Gastrocnemius medialis (tissue), 4 donors: ENCODE measurements around the gene FOXO6. TPM values are rescaled to one million over a fixed set of nuclear protein-coding genes. Genes with fewer than 3 reads are reported as not detected.

Source experiments
- ATAC-seq, 2 donors: fragments of 150-250 bp; one replicate each; pipeline ENCODE4 v1.9.1; 2016
- DNase-seq, 2 donors: peaks; one replicate each; pipeline ENCODE4 v3.0.0-alpha.2; 2019
- H3K27ac ChIP-seq, 4 donors: fragments of 200-600 bp; sonication (generic); 1 replicate in 1 of 4; 2 replicates in 3 of 4; pipeline ENCODE4 v1.5.1; 2016 to 2018; ENCODE audit warnings: mild to moderate bottlenecking in 2 of 4, moderate library complexity in 1 of 4
- H3K27me3 ChIP-seq, 3 donors: fragments of 200-600 bp; sonication (generic) in 2 of 3; 1 replicate in 1 of 3; 2 replicates in 2 of 3; pipeline versions ENCODE4 v1.5.1 to v1.6.0; 2016 to 2019; ENCODE audit warnings: mild to moderate bottlenecking in 1 of 3, moderate library complexity in 1 of 3
- H3K36me3 ChIP-seq, 2 donors: fragments of 200-600 bp; sonication (generic) in 1 of 2; one replicate each; pipeline ENCODE4 v1.5.1; 2017 to 2018
- H3K4me1 ChIP-seq, 2 donors: fragments of 200-600 bp; sonication (generic) in 1 of 2; one replicate each; pipeline ENCODE4 v1.5.1; 2016 to 2017; ENCODE audit warnings: mild to moderate bottlenecking in 2 of 2
- H3K4me3 ChIP-seq, 4 donors: fragments of 200-600 bp; sonication (generic) in 3 of 4; 1 replicate in 1 of 4; 2 replicates in 3 of 4; pipeline ENCODE4 v1.5.1; 2016 to 2019; ENCODE audit warnings: mild to moderate bottlenecking in 2 of 4
- H3K9me3 ChIP-seq, 3 donors: fragments of 200-600 bp; sonication (generic) in 2 of 3; 1 replicate in 1 of 3; 2 replicates in 2 of 3; pipeline ENCODE4 v1.5.1; 2016 to 2019
- CTCF ChIP-seq, 5 experiments: fragments of 450-650 bp in 3 of 5; fragments of 200-600 bp in 2 of 5; sonication (generic) in 2 of 5; IDR thresholded peaks in 4 of 5; conservative IDR thresholded peaks in 1 of 5; 1 replicate in 4 of 5; 2 replicates in 1 of 5; pipeline ENCODE4 v1.5.1; 2016 to 2019; ENCODE audit warnings: antibody characterized with exemption in 5 of 5, mild to moderate bottlenecking in 3 of 5, moderate library complexity in 3 of 5
- POLR2A ChIP-seq, 2 donors: fragments of 450-650 bp; IDR thresholded peaks; one replicate each; pipeline ENCODE4 v1.6.1; 2017; ENCODE audit warnings: antibody characterized with exemption in 2 of 2, mild to moderate bottlenecking in 2 of 2, moderate library complexity in 2 of 2
- in situ Hi-C, 4 donors: fragments of 200-750 bp; cut with MboI; loops; one replicate each; pipeline versions ENCODE4 v1.15.0 to v1.8.0; 2017; ENCODE audit warnings: low sequenced_read_pairs in 4 of 4
- intact Hi-C: fragments of 100-400 bp; cut with DNase I; formaldehyde crosslinking; loops from one replicate; pipeline ENCODE4 v1.15.1; 2023; ENCODE audit warnings: low total_unique reads
- total RNA-seq, 4 donors: library from RNA; depleted of rRNA; stranded (reverse); fragments of >200 nt; gene quantifications; one replicate each; pipeline versions ENCODE4 v1.1.0 to v1.2.3, GENCODE V29; 2016

FOXO6 gene
- total RNA-seq, 4 donors from 2014 or later: 0.20 to 3.9 (median 0.94) TPM

GRCh38 chr1:41350055-41350378 is 11.2 kb upstream of the FOXO6 start:
- H3K4me3 ChIP-seq: no peak overlapping the region
- H3K4me1 ChIP-seq: no peaks in the 10 kb centered on the region
- H3K9me3 ChIP-seq: no peaks in the 10 kb centered on the region
- no peak for TF ChIP-seq CTCF (IDR thresholded peaks at IDR 0.05 in 4 of 5, conservative IDR thresholded peaks at IDR 0.05 in 1 of 5)
- no peak for TF ChIP-seq POLR2A (IDR thresholded peaks at IDR 0.05)
- in situ Hi-C loops: no loop called here
- no peaks in the 10 kb centered on the region for H3K36me3 ChIP-seq
- ATAC-seq: no peak
- intact Hi-C loops: loop anchor here (10.0 kb wide), 1 partner anchor 315 kb away; no protein-coding TSS in a partner anchor
- DNase-seq: no peak
- H3K27ac ChIP-seq: no peak overlapping the region
- no peaks in the 10 kb centered on the region for H3K27me3 ChIP-seq

DNA sequence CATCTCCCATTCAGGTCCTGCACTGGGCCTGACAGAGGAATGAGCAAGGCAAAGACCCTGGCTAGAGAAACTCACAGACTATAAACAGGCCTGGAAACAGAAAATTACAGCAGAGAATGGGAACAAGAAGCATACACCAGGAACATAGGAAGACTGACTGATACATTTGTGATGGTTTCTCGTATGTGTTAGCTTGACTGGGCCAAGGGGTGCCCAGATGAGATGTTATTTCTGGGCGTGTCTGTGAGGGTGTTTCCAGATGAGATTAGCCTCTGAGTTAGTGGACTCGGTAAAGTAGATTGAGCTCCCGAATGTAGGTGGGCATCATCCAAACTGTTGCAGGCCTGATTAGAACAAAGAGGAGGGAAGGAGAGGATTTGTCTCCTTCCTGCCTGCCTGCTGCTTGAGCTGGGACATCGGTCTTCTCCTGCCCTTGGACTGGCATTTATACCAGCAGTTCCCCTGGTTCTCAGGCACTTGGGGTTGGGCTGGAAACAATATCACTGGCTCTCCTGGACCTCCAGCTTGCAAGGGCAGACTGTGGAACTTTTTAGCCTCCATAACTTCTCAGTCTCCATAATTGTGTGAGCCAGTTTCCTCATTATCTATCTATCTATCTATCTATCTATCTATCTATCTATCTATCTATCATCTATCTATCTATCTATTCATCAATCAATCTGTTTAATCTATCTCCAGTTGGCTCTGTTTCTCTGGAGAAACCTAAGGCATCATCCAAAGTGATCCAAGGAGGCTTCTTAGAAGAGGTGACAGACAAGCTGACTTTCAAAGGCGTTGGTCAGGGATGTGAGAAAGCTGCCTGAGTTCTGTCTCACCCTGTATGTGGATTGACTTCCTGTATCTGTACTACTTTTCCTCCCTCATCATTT is 9.7 kb upstream of the FOXO6 start:
- H3K4me1 ChIP-seq: no peaks in the 10 kb centered on the region
- H3K27me3 ChIP-seq: no peaks in the 10 kb centered on the region
- H3K9me3 ChIP-seq: no peaks in the 10 kb centered on the region
- in situ Hi-C loops (no loop called here), intact Hi-C loops (loop anchor here (10.0 kb wide), 1 partner anchor 313 kb away; no protein-coding TSS in a partner anchor)
- DNase-seq: no peak
- no peaks in the 10 kb centered on the region for H3K36me3 ChIP-seq
- H3K27ac ChIP-seq: no peak overlapping the region
- TF ChIP-seq CTCF (IDR thresholded peaks at IDR 0.05 in 4 of 5, conservative IDR thresholded peaks at IDR 0.05 in 1 of 5): no peak
- no peak for TF ChIP-seq POLR2A (IDR thresholded peaks at IDR 0.05)
- no peak for ATAC-seq
- no peak overlapping the region for H3K4me3 ChIP-seq

DNA sequence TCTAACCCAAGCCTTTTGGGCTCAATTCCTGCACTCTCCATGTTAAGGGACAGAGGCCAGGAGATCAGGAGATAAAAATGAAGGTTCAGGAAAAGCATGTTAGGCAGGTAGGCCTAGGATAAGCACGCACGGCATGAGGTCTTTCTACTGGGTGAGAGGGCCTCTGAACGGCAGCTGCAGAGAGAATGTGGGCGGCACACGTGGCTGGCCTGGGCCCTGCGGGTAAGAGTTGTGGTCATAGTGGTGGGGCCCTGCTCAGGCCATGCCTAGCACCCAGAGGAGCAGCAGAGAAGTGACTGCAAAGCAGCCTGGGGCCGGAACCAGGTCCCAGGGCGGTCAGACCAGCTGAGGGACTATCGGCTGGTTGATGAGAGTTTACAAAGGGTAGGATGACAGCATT is 7.5 kb upstream of the FOXO6 start:
- in situ Hi-C loops (no loop called here), intact Hi-C loops (loop anchor here (10.0 kb wide), 1 partner anchor 311 kb away; no protein-coding TSS in a partner anchor)
- no peak overlapping the region for H3K27ac ChIP-seq
- no peak overlapping the region for H3K4me3 ChIP-seq
- ATAC-seq: no peak
- H3K4me1 ChIP-seq: peaks cover 19% of the 10 kb centered on the region in 2 donors
- H3K9me3 ChIP-seq: no peaks in the 10 kb centered on the region
- DNase-seq: no peak
- H3K36me3 ChIP-seq: no peaks in the 10 kb centered on the region
- no peaks in the 10 kb centered on the region for H3K27me3 ChIP-seq
- no peak for TF ChIP-seq CTCF (IDR thresholded peaks at IDR 0.05 in 4 of 5, conservative IDR thresholded peaks at IDR 0.05 in 1 of 5)
- no peak for TF ChIP-seq POLR2A (IDR thresholded peaks at IDR 0.05)

GRCh38 chr1:41354956-41355355 is 6.3 kb upstream of the FOXO6 start:
- in situ Hi-C loops (no loop called here), intact Hi-C loops (loop anchor here (10.0 kb wide), 1 partner anchor 310 kb away; no protein-coding TSS in a partner anchor)
- H3K36me3 ChIP-seq: no peaks in the 10 kb centered on the region
- no peaks in the 10 kb centered on the region for H3K27me3 ChIP-seq
- H3K4me1 ChIP-seq: peaks cover 27 to 31% of the 10 kb centered on the region in 2 donors
- no peak for TF ChIP-seq CTCF (IDR thresholded peaks at IDR 0.05 in 4 of 5, conservative IDR thresholded peaks at IDR 0.05 in 1 of 5)
- no peak for TF ChIP-seq POLR2A (IDR thresholded peaks at IDR 0.05)
- no peak overlapping the region for H3K4me3 ChIP-seq
- DNase-seq (no peak), ATAC-seq (no peak)
- H3K9me3 ChIP-seq: no peaks in the 10 kb centered on the region
- H3K27ac ChIP-seq: no peak overlapping the region
